GM18519 (cell line): Measurements from ENCODE around the gene AHR.

Experiments used
- ATAC-seq: cut with Tn5 transposase; IDR thresholded peaks from one replicate; pipeline ENCODE4 v1.9.1; 2021; ENCODE audit warnings: mild to moderate bottlenecking, moderate library complexity; ENCODE audit not compliant: unreplicated experiment, low FRiP score

The AHR gene

GRCh38 chr7:17298102-17298839 is at the start of gene AHR:
TSS of gene AHR (plus strand) at chr7:17298652. CDS start at chr7:17299265, 613 bp downstream.
- ATAC-seq = peak; percentile 31

DNA sequence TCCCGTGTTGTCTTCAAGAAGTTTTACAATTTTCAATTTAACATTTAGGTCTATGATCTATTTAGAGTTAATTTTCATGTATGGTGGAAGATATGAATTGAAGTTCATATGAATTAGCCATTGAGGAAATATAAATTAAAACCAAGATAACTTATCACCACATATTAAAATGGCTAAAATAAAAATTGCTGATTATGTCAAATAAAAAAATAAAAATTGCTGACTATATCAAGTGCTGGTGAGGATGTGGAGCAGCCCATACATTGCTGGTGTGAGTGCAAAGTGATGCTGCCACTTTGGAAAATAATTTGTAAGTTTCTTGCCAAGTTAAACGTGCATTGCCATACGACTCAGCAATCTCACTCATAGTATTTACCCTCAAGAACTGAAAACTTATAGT is 44.6 kb upstream of the AHR start:
- no peak for ATAC-seq

GRCh38 chr7:17255926-17256325 is 42.5 kb upstream of the AHR start:
- ATAC-seq = no peak

- ATAC-seq = no peak
Observed at GRCh38 chr7:17256375-17256774, 42.1 kb upstream of the AHR start.

DNA sequence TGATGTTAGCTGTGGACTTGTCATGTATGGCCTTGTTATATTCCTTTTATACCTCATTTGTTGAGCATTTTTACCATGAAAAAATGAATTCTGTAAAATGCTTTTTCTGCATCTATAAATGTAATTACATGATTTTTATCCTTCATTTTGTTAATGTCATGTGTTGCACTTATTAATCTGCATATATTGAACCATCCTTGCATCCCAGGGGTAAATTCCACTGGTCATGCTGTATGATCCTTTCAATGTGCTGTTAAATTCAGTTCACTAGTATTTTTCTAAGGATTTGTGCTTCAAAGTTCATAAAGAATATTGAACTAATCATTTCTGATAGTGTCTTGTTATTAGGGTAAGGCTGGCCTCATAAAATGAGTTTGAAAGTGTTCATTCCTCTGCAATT is 31.9 kb upstream of the AHR start:
- ATAC-seq = no peak

DNA sequence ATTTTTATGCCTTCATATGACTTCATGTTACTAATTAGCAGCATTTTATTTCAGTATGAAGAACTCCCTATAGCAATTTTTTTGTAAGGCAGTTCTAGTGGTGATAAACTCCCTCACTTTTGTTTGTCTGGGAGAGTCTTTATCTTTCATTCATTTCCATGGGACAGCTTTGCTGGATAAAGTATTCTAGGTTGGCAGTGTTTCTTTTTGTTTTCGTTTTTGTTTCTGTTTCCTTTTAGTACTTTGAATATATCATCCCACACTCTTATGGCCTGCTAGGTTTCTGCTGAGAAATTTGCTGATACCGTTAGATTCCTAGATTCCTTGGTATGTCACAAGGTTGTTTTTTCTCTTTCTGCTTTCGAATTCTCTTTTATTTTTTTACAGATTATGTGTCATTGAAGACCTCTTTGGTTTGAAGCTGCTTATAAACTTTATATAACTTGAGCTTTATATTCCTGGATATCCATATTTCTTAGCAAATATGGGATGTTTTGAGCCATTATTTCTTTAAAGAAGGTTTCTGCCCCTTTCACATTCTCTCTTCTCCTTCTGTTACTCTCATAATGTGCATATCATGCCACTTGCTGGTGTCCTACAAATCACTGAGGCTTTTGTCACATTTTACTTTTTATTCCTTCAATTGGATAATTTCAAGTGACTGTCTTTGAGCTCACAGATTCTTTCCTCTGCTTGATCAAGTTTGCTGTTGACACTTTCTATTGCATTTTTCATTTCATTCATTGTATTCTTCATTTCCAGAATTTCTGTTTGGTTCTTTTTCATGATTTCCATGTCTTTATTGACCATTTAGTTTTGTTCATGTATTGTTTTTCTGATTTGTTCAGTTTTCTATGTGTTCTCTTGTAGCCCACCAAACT is 28.9 kb upstream of the AHR start:
- no peak for ATAC-seq

DNA sequence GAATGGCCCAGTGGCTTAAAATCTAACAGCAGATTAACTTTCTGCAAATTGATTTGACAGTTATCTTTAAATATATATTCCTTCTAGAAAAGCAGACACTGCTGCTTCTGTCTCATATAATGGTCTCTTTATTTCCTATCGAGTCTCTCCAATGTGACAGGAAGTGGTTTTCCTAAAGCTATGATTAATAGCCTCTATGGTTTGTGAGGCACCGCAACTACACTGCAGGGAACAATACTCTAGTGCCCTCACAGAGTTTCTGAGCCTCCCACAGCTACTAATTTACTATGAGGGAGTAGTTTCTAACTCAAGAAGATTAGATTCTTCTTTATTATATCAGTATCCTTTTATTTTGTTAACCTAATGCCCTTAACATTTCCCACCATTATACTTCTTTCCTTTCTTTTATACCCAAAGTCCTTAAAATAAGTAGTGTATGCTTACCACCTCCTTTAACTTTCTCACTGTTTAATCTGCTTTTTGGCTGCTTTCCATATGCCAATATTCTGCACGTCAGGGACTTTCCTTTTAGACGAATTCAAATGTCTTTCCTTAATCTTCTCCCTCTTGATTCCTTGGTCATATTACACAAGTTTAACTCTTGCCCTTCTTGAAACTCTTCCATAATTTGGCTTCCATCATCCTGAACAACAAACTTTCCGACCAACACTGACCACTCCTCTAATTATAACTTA is 23.8 kb upstream of the AHR start:
- ATAC-seq = no peak

- no peak for ATAC-seq
Observed at GRCh38 chr7:17275749-17276671, 22.4 kb upstream of the AHR start.

- ATAC-seq = no peak
Observed at GRCh38 chr7:17279061-17279460, 19.4 kb upstream of the AHR start.

- no peak for ATAC-seq
Observed at GRCh38 chr7:17289074-17289645, 9.3 kb upstream of the AHR start.

DNA sequence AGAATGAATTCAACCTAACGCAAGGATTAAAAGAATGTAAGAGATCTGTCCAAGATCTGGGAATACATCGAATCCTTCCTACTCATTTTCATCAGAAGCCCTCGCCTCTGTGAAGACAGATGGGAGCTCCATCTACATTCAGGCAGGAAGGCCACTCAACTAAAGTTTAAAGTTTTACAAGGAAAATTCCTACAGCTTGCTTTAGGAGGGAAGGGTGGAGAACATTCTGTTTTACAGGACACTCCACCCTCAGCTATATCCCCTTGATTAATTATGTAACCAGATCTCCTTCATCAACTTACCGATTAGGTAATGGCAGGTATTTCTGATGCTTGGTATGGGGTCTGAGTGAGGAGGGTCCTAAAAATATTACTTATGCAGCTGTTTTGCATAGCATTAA is 5.6 kb upstream of the AHR start:
- no peak for ATAC-seq

GRCh38 chr7:17293481-17293880 is 5.0 kb upstream of the AHR start:
- no peak for ATAC-seq

- no peak for ATAC-seq
Observed at GRCh38 chr7:17297243-17297642, 1.2 kb upstream of the AHR start.

GRCh38 chr7:17298840-17299482 is 509 bp downstream of the AHR start:
- ATAC-seq = peak; percentile 19

GRCh38 chr7:17299483-17299991 is 1.1 kb downstream of the AHR start:
- no peak for ATAC-seq

GRCh38 chr7:17300012-17300411 is 1.6 kb downstream of the AHR start:
- ATAC-seq = no peak

DNA sequence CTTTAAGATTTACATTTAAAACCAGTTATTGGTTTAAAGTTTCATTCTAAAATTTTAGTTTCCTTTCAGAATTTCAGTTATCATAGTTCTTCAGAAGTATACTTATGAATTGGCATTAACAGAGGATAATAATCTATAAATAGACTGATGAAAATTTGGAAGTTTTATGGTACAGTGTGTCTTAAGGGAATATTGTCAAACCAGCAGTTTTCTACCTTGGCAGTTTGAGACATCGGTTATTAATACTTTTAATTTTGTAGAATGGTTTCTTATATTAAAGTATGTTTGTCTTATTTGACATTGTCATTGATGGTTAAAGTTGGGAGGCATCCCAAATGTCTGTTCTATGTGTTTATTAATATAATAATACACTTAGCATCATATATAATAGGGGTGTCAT is 2.0 kb downstream of the AHR start:
- ATAC-seq = no peak

- ATAC-seq = no peak
Observed at GRCh38 chr7:17301471-17302456, 3.3 kb downstream of the AHR start.
